OCI-LY1 (cell line): ENCODE results near the gene CAMTA2.

Experiments used
- CTCF ChIP-seq: fragments of 200-600 bp; sonication (generic), shearing (Covaris generic); IDR thresholded peaks from 2 replicates; pipeline ENCODE4 v1.5.1; 2017; ENCODE audit warnings: mild to moderate bottlenecking, antibody characterized with exemption, low read length, moderate library complexity, mixed read lengths
- EZH2 ChIP-seq: fragments of 200-600 bp; sonication (generic), shearing (Covaris generic); IDR thresholded peaks from 2 replicates; pipeline ENCODE4 v1.8.0; 2017; ENCODE audit warnings: borderline replicate concordance, mixed run types, mild to moderate bottlenecking, antibody characterized with exemption, low read length, moderate library complexity, mixed read lengths

- no peak for TF ChIP-seq CTCF
- TF ChIP-seq EZH2 = no peak
Measured at GRCh38 chr17:4945176-4945943, 42.1 kb downstream of the CAMTA2 start.
